AG04449 (cell line): Measurements from ENCODE around the gene BANF2.
"Not testable (repeated sequence)": the region's sequence is repeated elsewhere in the genome, so short reads cannot be mapped to it uniquely, and the experiment has no call there.

ENCODE experiments used
- CTCF ChIA-PET: fragments of 350-600 bp; formaldehyde crosslinking; extraction: SDS; loops from one replicate; lab custom pipeline; 2021; ENCODE audit warnings: antibody characterized with exemption; lab: Yijun Ruan, JAX
- POLR2A ChIA-PET: fragments of 400-600, 350-600 bp; formaldehyde crosslinking; extraction: SDS; loops from one replicate; lab custom pipeline; 2020; ENCODE audit warnings: antibody characterized with exemption, inconsistent platforms; lab: Yijun Ruan, JAX
- DNase-seq: peaks from one replicate; pipeline ENCODE4 v3.0.0-alpha.2; 2010; ENCODE audit warnings: low read depth, low spot score
- H3K4me3 ChIP-seq: 2 replicates; pipeline ENCODE4 v1.5.1; 2011; ENCODE audit warnings: low read depth, mild to moderate bottlenecking, control low read depth, low read length
- CTCF ChIP-seq: IDR thresholded peaks from one replicate; pipeline ENCODE4 v1.5.1; 2011; ENCODE audit warnings: mild to moderate bottlenecking, moderate library complexity, low read length, control low read depth, inconsistent platforms; ENCODE audit not compliant: insufficient read depth; ENCODE audit errors: missing control alignments

The BANF2 gene

GRCh38 chr20:17776551-17776950 is 76.8 kb downstream of the BANF2 start:
- no peak overlapping the region for H3K4me3 ChIP-seq
- ChIA-PET CTCF (no interaction called here), POLR2A (no interaction called here)
- no peak for DNase-seq
- no peak for TF ChIP-seq CTCF

GRCh38 chr20:17779011-17779410 is 79.2 kb downstream of the BANF2 start:
- CTCF ChIA-PET, H3K4me3 ChIP-seq, POLR2A ChIA-PET, DNase-seq: not testable (repeated sequence)

DNA sequence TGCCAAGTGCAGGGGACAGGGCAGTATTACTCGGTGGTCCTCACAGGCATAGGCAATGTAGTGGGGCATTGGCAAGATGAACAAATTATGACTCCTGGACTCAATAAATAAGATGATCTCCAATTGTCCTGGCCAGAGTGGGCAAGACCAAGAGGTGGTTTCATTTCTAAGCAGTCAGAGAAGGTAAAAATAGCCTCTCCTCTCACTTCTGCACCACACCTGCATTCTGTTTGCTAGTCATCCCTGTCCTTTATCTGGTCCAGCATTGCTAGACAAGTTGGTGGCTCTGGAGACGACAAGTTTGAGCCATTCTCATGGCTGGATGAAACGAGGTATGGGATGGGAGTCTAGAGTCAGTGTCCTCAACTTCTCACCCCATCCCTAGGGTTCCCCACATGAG is 83.0 kb downstream of the BANF2 start:
- TF ChIP-seq CTCF = no peak
- ChIA-PET POLR2A (no interaction called here), CTCF (no interaction called here)
- no peak for DNase-seq
- H3K4me3 ChIP-seq = no peak overlapping the region

DNA sequence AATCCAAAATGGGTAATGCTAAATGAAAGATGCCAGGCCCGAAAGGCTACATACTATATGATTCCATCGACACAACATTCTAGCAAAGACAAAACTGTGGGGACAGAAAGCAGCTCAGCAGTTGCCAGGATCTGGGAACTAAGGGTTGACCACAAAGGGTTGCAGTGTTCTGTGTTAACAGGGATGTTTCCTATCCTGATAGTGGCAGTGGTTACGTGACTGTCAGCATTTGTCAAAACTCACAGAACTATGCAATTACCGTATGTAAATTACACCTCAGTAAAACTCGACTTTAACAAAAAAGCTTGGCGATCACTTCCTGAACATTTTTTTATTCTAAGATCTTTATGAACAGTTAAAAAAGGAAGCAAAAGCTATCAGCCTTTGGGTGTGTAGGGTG is 83.9 kb downstream of the BANF2 start:
- no peak for TF ChIP-seq CTCF
- POLR2A ChIA-PET = no interaction called here
- DNase-seq = no peak
- CTCF ChIA-PET = interaction anchor here (1.0 kb wide), 1 partner anchor 17 kb away, joined by 3 read pairs; no protein-coding TSS in a partner anchor
- no peak overlapping the region for H3K4me3 ChIP-seq

- no peak overlapping the region for H3K4me3 ChIP-seq
- CTCF ChIA-PET = interaction anchor here (0.7 kb wide), 1 partner anchor 14 kb away, joined by 3 read pairs; no protein-coding TSS in a partner anchor
- POLR2A ChIA-PET = no interaction called here
- no peak for TF ChIP-seq CTCF
- DNase-seq = no peak
Measured at GRCh38 chr20:17785007-17785406, 85.2 kb downstream of the BANF2 start.
